Transverse colon (tissue), 3 donors: ENCODE data around the gene DUS4L.

Experiments used
- CTCF ChIP-seq, 5 experiments: fragments of 200-600 bp in 3 of 5; fragments of 450-650 bp in 2 of 5; sonication (generic) in 3 of 5; IDR thresholded peaks; 1 replicate in 2 of 5; 2 replicates in 3 of 5; pipeline ENCODE4 v1.5.1; 2016 to 2017; ENCODE audit warnings: antibody characterized with exemption in 5 of 5, inconsistent platforms in 3 of 5, mild to moderate bottlenecking in 2 of 5, moderate library complexity in 1 of 5
- EP300 ChIP-seq: sonication (generic); formaldehyde crosslinking; IDR thresholded peaks from one replicate; pipeline ENCODE4 v1.6.1; 2017; ENCODE audit warnings: antibody characterized with exemption, low read depth

GRCh38 chr7:107622894-107623293 is 59.1 kb downstream of the DUS4L start:
- TF ChIP-seq CTCF (IDR thresholded peaks at IDR 0.05), result no peak
- TF ChIP-seq EP300, result no peak
